CD4-positive, alpha-beta memory T cell (primary cell): ENCODE measurements around the gene TXNDC2. TPM values are rescaled to one million over a fixed set of nuclear protein-coding genes. Genes with fewer than 3 reads are reported as not detected.
"Not testable (repeated sequence)": the region's sequence is repeated elsewhere in the genome, so short reads cannot be mapped to it uniquely, and the experiment has no call there.

Experiments
- CTCF ChIA-PET: fragments of 350-600 bp; sonication (Branson Sonifier 250); formaldehyde crosslinking; loops from one replicate; lab custom pipeline; 2021; ENCODE audit warnings: inconsistent platforms; ENCODE audit not compliant: partially characterized antibody; lab: Charles Lee
- POLR2A ChIA-PET: fragments of 350-600 bp; sonication (Branson Sonifier 250); formaldehyde crosslinking; loops from one replicate; lab custom pipeline; 2021; ENCODE audit not compliant: partially characterized antibody; lab: Charles Lee
- DNase-seq, 5 donors: peaks; one replicate each; pipeline versions ENCODE4 v3.0.0 to v3.0.0-alpha.2; 2020 to 2022; ENCODE audit warnings: mixed read lengths in 1 of 5
- H3K27ac ChIP-seq: one replicate; pipeline ENCODE4 v1.7.0; 2013; ENCODE audit warnings: low read depth, low read length
- H3K27me3 ChIP-seq: 2 replicates; pipeline ENCODE4 v1.7.0; 2013; ENCODE audit warnings: mild to moderate bottlenecking, low read length, moderate library complexity; ENCODE audit not compliant: insufficient read depth
- H3K36me3 ChIP-seq: 2 replicates; pipeline ENCODE4 v1.7.0; 2013; ENCODE audit warnings: mild to moderate bottlenecking, low read length, moderate library complexity; ENCODE audit not compliant: insufficient read depth
- H3K4me1 ChIP-seq: 2 replicates; pipeline ENCODE4 v1.7.0; 2013; ENCODE audit warnings: mild to moderate bottlenecking, low read length, moderate library complexity; ENCODE audit not compliant: insufficient read depth
- H3K4me3 ChIP-seq, 2 donors: one replicate each; pipeline ENCODE4 v1.7.0; 2013; ENCODE audit warnings: low read length in 2 of 2, mild to moderate bottlenecking in 1 of 2
- H3K9me3 ChIP-seq, 2 donors: one replicate each; pipeline ENCODE4 v1.7.0; 2013; ENCODE audit warnings: low read length in 2 of 2, control low read depth in 1 of 2; ENCODE audit not compliant: control insufficient read depth in 1 of 2
- H3K27ac Mint-ChIP-seq, 7 donors: one replicate each; pipeline ENCODE4 v1.8.0; 2020 to 2021; ENCODE audit warnings: mixed read lengths in 7 of 7, mild to moderate bottlenecking in 6 of 7, inconsistent platforms in 3 of 7, moderate library complexity in 3 of 7
- H3K27me3 Mint-ChIP-seq, 2 donors: one replicate each; pipeline ENCODE4 v1.8.0; 2020 to 2021; ENCODE audit warnings: mixed read lengths in 2 of 2
- H3K36me3 Mint-ChIP-seq, 2 donors: one replicate each; pipeline ENCODE4 v1.8.0; 2020 to 2021; ENCODE audit warnings: mixed read lengths in 2 of 2, inconsistent platforms in 1 of 2, mild to moderate bottlenecking in 1 of 2
- H3K4me1 Mint-ChIP-seq, 4 donors: one replicate each; pipeline ENCODE4 v1.8.0; 2020 to 2021; ENCODE audit warnings: mixed read lengths in 4 of 4, mild to moderate bottlenecking in 1 of 4
- H3K4me3 Mint-ChIP-seq, 8 donors: one replicate each; pipeline ENCODE4 v1.8.0; 2020 to 2021; ENCODE audit warnings: mixed read lengths in 8 of 8, mild to moderate bottlenecking in 7 of 8, moderate library complexity in 6 of 8, inconsistent platforms in 3 of 8
- H3K9me3 Mint-ChIP-seq, 8 donors: one replicate each; pipeline ENCODE4 v1.8.0; 2020 to 2021; ENCODE audit warnings: mixed read lengths in 8 of 8, mild to moderate bottlenecking in 5 of 8, inconsistent platforms in 3 of 8, moderate library complexity in 1 of 8
- intact Hi-C: fragments of 100-400 bp; cut with micrococcal nuclease; formaldehyde crosslinking; loops from one replicate; pipeline ENCODE4 v1.15.1; 2023
- polyA plus RNA-seq, 2 donors: library from polyadenylated mRNA; unstranded; fragments of 300-500 nt; fragmentation: Illumina TruSeq; gene quantifications; one replicate each; pipeline ENCODE4 v1.2.3, GENCODE V29; 2021
- total RNA-seq, 2 experiments: library from RNA; stranded (reverse); gene quantifications; one replicate each; pipeline ENCODE4 v1.2.3, GENCODE V29; 2021

TXNDC2 gene
- total and polyA plus RNA-seq, 4 experiments from 2014 or later: not detected

DNA sequence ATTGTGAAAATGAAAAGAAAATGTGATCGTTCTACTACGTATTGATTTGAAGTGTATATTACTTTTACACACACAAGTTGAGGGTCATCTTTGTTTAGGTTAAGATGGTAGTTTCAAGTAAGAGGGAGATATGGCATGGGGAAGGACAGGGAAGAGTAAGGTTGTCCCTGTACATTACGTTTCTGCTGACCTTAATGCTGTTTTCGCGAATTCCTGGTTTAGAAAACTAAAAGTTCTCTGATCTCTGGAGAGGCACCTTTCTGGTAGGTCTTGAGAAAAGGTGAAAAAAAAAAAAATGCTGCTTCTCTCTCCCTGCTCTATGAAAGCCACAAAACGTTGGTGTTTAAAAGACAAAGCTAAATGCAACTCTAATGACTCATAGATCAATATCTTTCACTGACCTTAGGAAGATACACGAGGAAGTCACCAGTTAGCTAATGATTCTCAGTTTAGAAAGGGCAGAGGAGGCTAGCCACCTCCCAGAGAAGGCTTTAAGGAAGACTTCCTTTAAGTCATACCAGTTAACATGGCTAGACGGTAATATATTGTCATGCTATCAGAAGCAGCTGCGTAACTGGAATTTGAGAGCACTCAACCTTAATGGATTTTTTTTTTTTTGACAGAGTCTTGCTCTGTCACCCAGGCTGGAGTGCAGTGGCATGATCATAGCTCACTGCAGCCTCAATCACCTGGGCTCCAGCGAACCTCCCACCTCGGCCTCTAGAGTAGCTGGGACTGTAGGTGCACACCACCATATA is 13.2 kb downstream of the TXNDC2 start:
- Histone ChIP-seq H3K4me3 (no peak overlapping the region), H3K9me3 (no peaks in the 10 kb centered on the region), H3K27ac (no peak overlapping the region), H3K36me3 (no peaks in the 10 kb centered on the region), H3K4me1 (no peaks in the 10 kb centered on the region), H3K27me3 (no peaks in the 10 kb centered on the region)
- Mint-ChIP-seq H3K4me3 (no peak overlapping the region), H3K27ac (no peak overlapping the region), H3K36me3 (no peaks in the 10 kb centered on the region), H3K27me3 (peaks cover 5 to 9% of the 10 kb centered on the region in 2 donors), H3K9me3 (no peaks in the 10 kb centered on the region), H3K4me1 (peaks cover 0 to 2% (median 0%) of the 10 kb centered on the region in 4 donors)
- no peak for DNase-seq
- CTCF ChIA-PET: no interaction called here
- intact Hi-C loops: no loop called here
- POLR2A ChIA-PET: no interaction called here

- POLR2A ChIA-PET, H3K9me3 ChIP-seq, CTCF ChIA-PET, H3K27me3 Mint-ChIP-seq, H3K27ac ChIP-seq, H3K27ac Mint-ChIP-seq, H3K27me3 ChIP-seq, H3K4me3 ChIP-seq, H3K4me1 Mint-ChIP-seq, H3K4me3 Mint-ChIP-seq, intact Hi-C loops, H3K36me3 Mint-ChIP-seq, H3K36me3 ChIP-seq, H3K4me1 ChIP-seq, DNase-seq, H3K9me3 Mint-ChIP-seq: not testable (repeated sequence)
Measured at GRCh38 chr18:9899550-9899930, 13.8 kb downstream of the TXNDC2 start.

DNA sequence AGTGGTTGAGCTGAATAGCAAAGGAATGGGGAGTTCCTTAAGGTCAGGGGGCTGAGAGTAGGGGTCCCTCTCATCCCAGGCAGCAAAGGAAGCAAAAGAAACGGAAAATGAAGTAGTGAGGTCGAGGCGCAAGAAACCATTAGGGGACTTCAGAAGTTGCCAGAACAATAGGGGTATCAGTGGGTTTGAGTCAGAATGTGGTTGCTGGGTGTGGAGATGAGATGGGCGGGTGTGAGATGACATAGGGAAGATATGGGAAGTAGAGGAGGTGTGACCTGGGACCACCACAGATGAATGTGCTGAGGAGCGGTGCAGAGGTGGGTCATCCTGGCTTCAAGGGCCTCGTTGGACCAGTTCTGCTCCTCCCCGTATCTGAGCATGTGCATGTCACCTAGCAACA is 14.9 kb downstream of the TXNDC2 start:
- Mint-ChIP-seq H3K4me3 (no peak overlapping the region), H3K27me3 (peaks cover 7 to 19% of the 10 kb centered on the region in 2 donors), H3K27ac (no peak overlapping the region), H3K4me1 (peaks cover 0 to 2% (median 0%) of the 10 kb centered on the region in 4 donors), H3K36me3 (no peaks in the 10 kb centered on the region), H3K9me3 (no peaks in the 10 kb centered on the region)
- intact Hi-C loops: no loop called here
- Histone ChIP-seq H3K27ac (no peak overlapping the region), H3K9me3 (no peaks in the 10 kb centered on the region), H3K4me3 (no peak overlapping the region), H3K36me3 (no peaks in the 10 kb centered on the region), H3K4me1 (no peaks in the 10 kb centered on the region), H3K27me3 (no peaks in the 10 kb centered on the region)
- ChIA-PET CTCF (no interaction called here), POLR2A (no interaction called here)
- DNase-seq: no peak

DNA sequence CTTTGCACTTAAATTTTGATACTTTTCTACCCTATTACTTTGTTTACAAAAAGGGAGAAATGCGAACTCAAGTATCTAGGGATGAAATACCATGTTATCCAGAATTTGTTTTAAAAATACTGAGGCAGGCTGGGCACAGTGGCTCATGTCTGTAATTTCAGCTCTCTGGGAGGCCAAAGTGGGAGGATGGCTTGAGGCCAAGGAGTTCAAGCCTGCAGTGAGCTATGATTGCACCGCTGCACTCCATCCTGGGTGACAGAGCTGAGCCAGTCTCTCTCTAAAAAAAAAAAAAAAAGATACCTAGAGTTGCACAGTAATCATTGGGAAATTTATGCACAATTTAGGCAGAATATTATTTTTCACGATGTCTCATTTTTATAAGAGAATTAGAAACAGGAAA is 15.6 kb downstream of the TXNDC2 start:
- ChIA-PET CTCF (no interaction called here), POLR2A (no interaction called here)
- Mint-ChIP-seq H3K27me3 (peaks cover 13 to 24% of the 10 kb centered on the region in 2 donors), H3K27ac (no peak overlapping the region), H3K9me3 (no peaks in the 10 kb centered on the region), H3K4me1 (peaks cover 0 to 2% (median 0%) of the 10 kb centered on the region in 4 donors), H3K36me3 (no peaks in the 10 kb centered on the region), H3K4me3 (no peak overlapping the region)
- no peaks in the 10 kb centered on the region for H3K4me1 ChIP-seq
- H3K36me3 ChIP-seq: no peaks in the 10 kb centered on the region
- H3K27me3 ChIP-seq: no peaks in the 10 kb centered on the region
- H3K9me3 ChIP-seq: no peaks in the 10 kb centered on the region
- H3K4me3 ChIP-seq: no peak overlapping the region
- intact Hi-C loops: no loop called here
- H3K27ac ChIP-seq: no peak overlapping the region
- no peak for DNase-seq

GRCh38 chr18:9902264-9902663 is 16.5 kb downstream of the TXNDC2 start:
- H3K9me3 Mint-ChIP-seq, H3K27me3 ChIP-seq, DNase-seq, H3K36me3 Mint-ChIP-seq, CTCF ChIA-PET, H3K36me3 ChIP-seq, H3K27ac ChIP-seq, H3K4me1 Mint-ChIP-seq, H3K9me3 ChIP-seq, H3K4me3 Mint-ChIP-seq, H3K4me1 ChIP-seq, POLR2A ChIA-PET, H3K4me3 ChIP-seq, intact Hi-C loops, H3K27ac Mint-ChIP-seq: not testable (repeated sequence)
- peaks cover 16 to 24% of the 10 kb centered on the region in 2 donors for H3K27me3 Mint-ChIP-seq

DNA sequence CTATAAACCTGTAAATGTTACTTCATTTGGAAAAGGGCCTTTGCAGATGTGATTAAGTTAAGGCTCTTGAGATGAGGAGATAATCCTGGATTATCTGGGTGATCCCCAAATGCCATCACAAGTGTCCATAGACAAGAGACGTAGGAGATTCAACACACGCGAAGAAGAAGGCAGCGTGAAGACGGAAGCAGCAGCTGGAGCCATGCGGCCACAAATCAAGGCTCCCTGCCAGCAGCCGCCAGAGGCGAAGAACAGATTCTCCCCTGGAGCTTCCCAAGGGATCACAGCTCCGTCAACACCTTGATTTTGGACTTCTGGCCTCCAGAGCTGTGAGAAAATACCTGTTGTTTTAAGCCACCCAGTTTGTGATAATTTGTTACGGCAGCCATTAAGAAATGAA is 17.1 kb downstream of the TXNDC2 start:
- no peaks in the 10 kb centered on the region for H3K9me3 Mint-ChIP-seq
- Histone ChIP-seq H3K27ac (no peak overlapping the region), H3K4me1 (no peaks in the 10 kb centered on the region), H3K9me3 (no peaks in the 10 kb centered on the region), H3K4me3 (no peak overlapping the region), H3K27me3 (no peaks in the 10 kb centered on the region), H3K36me3 (no peaks in the 10 kb centered on the region)
- peaks cover 16 to 25% of the 10 kb centered on the region in 2 donors for H3K27me3 Mint-ChIP-seq
- H3K4me1 Mint-ChIP-seq: peaks cover 0 to 2% (median 0%) of the 10 kb centered on the region in 4 donors
- CTCF ChIA-PET: no interaction called here
- no peak overlapping the region for H3K27ac Mint-ChIP-seq
- no peaks in the 10 kb centered on the region for H3K36me3 Mint-ChIP-seq
- no peak overlapping the region for H3K4me3 Mint-ChIP-seq
- POLR2A ChIA-PET: no interaction called here
- intact Hi-C loops: no loop called here
- no peak for DNase-seq

DNA sequence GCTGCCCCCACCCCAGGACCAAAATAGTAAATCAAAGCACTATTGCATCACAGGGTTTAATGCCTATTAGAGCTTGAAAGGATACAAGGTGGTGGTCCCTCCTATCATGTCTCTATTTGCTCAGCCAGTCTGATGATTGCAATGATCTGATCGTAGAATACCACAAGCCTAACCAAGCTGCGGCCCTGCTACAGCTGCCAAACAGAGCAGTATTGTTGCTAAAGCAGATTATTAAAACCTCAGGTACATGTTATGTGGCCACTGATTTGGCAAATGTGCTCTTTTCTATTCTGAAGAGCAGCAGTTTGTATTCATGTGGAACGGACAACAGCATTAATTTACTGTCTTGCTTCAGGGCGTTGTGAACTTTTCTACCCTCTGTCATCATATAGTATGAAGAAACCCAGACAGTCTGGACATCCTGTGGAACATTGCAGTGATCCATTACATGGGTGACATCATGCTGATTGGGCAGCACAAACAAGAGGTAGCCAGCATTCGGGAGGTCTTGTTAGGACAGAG is 19.7 kb downstream of the TXNDC2 start:
- intact Hi-C loops: no loop called here
- Histone ChIP-seq H3K9me3 (no peaks in the 10 kb centered on the region), H3K36me3 (no peaks in the 10 kb centered on the region), H3K27ac (no peak overlapping the region), H3K27me3 (no peaks in the 10 kb centered on the region), H3K4me3 (no peak overlapping the region), H3K4me1 (no peaks in the 10 kb centered on the region)
- Mint-ChIP-seq H3K9me3 (no peaks in the 10 kb centered on the region), H3K27ac (no peak overlapping the region), H3K4me3 (no peak overlapping the region), H3K4me1 (no peaks in the 10 kb centered on the region), H3K27me3 (peaks cover 21 to 33% of the 10 kb centered on the region in 2 donors), H3K36me3 (no peaks in the 10 kb centered on the region)
- POLR2A ChIA-PET: interaction anchor here (1.1 kb wide), 1 partner anchor 9 kb away, joined by 3 read pairs; no protein-coding TSS in a partner anchor
- no peak for DNase-seq
- CTCF ChIA-PET: no interaction called here
